Loucy (cell line): ENCODE results near the gene CLPTM1.
"Not testable (repeated sequence)": the region's sequence is repeated elsewhere in the genome, so short reads cannot be mapped to it uniquely, and the experiment has no call there.

Experiments
- H2AFZ ChIP-seq: fragments of 200-600 bp; sonication (generic); 2 replicates; pipeline ENCODE4 v1.6.0; 2016; ENCODE audit warnings: antibody characterized with exemption, mild to moderate bottlenecking, low read length, moderate library complexity
- H3F3A ChIP-seq: fragments of 200-600 bp; 2 replicates; pipeline ENCODE4 v1.6.0; 2016; ENCODE audit warnings: antibody characterized with exemption, low read depth, mild to moderate bottlenecking
- H3K27me3 ChIP-seq: fragments of 200-600 bp; sonication (generic); 2 replicates; pipeline ENCODE4 v1.6.1; 2014; ENCODE audit warnings: low read length, mild to moderate bottlenecking; ENCODE audit not compliant: insufficient read depth, poor library complexity, severe bottlenecking
- H3K36me3 ChIP-seq: fragments of 200-600 bp; sonication (generic); 2 replicates; pipeline ENCODE4 v1.6.1; 2016; ENCODE audit warnings: low read length; ENCODE audit not compliant: insufficient read depth
- H3K4me1 ChIP-seq: fragments of 200-600 bp; sonication (generic); 2 replicates; pipeline ENCODE4 v1.5.1; 2014; ENCODE audit warnings: low read length, mild to moderate bottlenecking; ENCODE audit not compliant: insufficient read depth, poor library complexity, severe bottlenecking
- H3K4me2 ChIP-seq: fragments of 200-600 bp; sonication (generic); 2 replicates; pipeline ENCODE4 v1.6.0; 2014; ENCODE audit warnings: antibody characterized with exemption, low read length, low read depth, mild to moderate bottlenecking; ENCODE audit not compliant: poor library complexity, severe bottlenecking
- H3K4me3 ChIP-seq: fragments of 200-600 bp; sonication (generic); 2 replicates; pipeline ENCODE4 v1.5.1; 2014; ENCODE audit warnings: low read length, mild to moderate bottlenecking, mixed read lengths; ENCODE audit not compliant: poor library complexity, severe bottlenecking
- H3K79me2 ChIP-seq: fragments of 200-600 bp; sonication (generic); 2 replicates; pipeline ENCODE4 v1.6.1; 2014; ENCODE audit warnings: low read length; ENCODE audit not compliant: insufficient read depth
- H3K9ac ChIP-seq: fragments of 200-600 bp; sonication (generic); 2 replicates; pipeline ENCODE4 v1.6.0; 2014; ENCODE audit warnings: mild to moderate bottlenecking, low read depth, low read length, moderate library complexity; ENCODE audit not compliant: poor library complexity, severe bottlenecking
- H3K9me2 ChIP-seq: fragments of 200-600 bp; sonication (generic); replicated peaks from 2 replicates; pipeline ENCODE4 v1.6.1; 2016; ENCODE audit warnings: low read depth, low read length, mixed read lengths
- H3K9me3 ChIP-seq: fragments of 200-600 bp; sonication (generic); 2 replicates; pipeline ENCODE4 v1.6.1; 2014; ENCODE audit warnings: mild to moderate bottlenecking, antibody characterized with exemption, low read length, low read depth; ENCODE audit not compliant: insufficient read depth
- H4K20me1 ChIP-seq: fragments of 200-600 bp; sonication (generic); 2 replicates; pipeline ENCODE4 v1.6.0; 2014; ENCODE audit warnings: antibody characterized with exemption, low read length, mild to moderate bottlenecking; ENCODE audit not compliant: insufficient read depth, poor library complexity, severe bottlenecking
- CTCF ChIP-seq: fragments of 200-600 bp; sonication (generic); conservative IDR thresholded peaks from 2 replicates; pipeline ENCODE4 v1.5.1; 2014; ENCODE audit warnings: mild to moderate bottlenecking, antibody characterized with exemption, low read length
- EZH2phosphoT487 ChIP-seq: fragments of 200-600 bp; IDR thresholded peaks from 2 replicates; pipeline ENCODE4 v1.6.1; 2018; ENCODE audit warnings: antibody characterized with exemption, mild to moderate bottlenecking, moderate library complexity, borderline replicate concordance

CLPTM1 gene

GRCh38 chr19:44968670-44969069, 13.5 kb downstream of the CLPTM1 start:
- Histone ChIP-seq H3K9me3 (no peaks in the 10 kb centered on the region), H3K9me2 (no peaks in the 10 kb centered on the region), H3F3A (no peaks in the 10 kb centered on the region), H3K79me2 (no peaks in the 10 kb centered on the region), H4K20me1 (no peaks in the 10 kb centered on the region), H2AFZ (no peak overlapping the region), H3K27me3 (no peaks in the 10 kb centered on the region), H3K9ac (no peak overlapping the region), H3K36me3 (peaks cover 12% of the 10 kb centered on the region; the same call in 1 of the 2 replicates), H3K4me2 (no peak overlapping the region), H3K4me3 (no peak overlapping the region), H3K4me1 (no peaks in the 10 kb centered on the region)
- TF ChIP-seq EZH2phosphoT487 = no peak
- no peak for TF ChIP-seq CTCF

DNA sequence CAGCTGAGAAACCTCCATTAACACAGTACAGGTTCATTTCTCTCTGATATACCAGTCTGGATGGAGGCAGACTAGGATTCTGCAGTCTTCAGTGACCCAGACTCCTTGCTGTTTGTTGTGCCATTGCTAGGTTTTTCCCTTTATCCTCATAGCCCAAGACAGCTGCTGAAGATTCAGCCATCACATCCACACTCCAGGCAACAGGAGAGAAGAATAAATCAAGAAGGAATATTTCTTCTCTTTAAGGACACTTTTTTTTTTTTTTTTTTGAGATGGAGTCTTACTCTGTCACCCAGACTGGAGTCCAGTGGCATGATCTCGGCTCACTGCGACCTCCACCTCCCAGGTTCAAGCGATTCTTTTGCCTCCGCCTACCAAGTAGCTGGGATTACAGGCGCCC, 14.3 kb downstream of the CLPTM1 start:
- H3K36me3 ChIP-seq = peaks cover 19% of the 10 kb centered on the region; the same call in 1 of the 2 replicates
- H3F3A ChIP-seq = no peaks in the 10 kb centered on the region
- no peaks in the 10 kb centered on the region for H4K20me1 ChIP-seq
- H2AFZ ChIP-seq = no peak overlapping the region
- no peak overlapping the region for H3K4me3 ChIP-seq
- no peaks in the 10 kb centered on the region for H3K27me3 ChIP-seq
- H3K9me2 ChIP-seq = no peaks in the 10 kb centered on the region
- H3K4me2 ChIP-seq = no peak overlapping the region
- no peak for TF ChIP-seq EZH2phosphoT487
- TF ChIP-seq CTCF = no peak
- no peaks in the 10 kb centered on the region for H3K79me2 ChIP-seq
- H3K4me1 ChIP-seq = no peaks in the 10 kb centered on the region
- no peaks in the 10 kb centered on the region for H3K9me3 ChIP-seq
- H3K9ac ChIP-seq = no peak overlapping the region

- not testable (repeated sequence) for H3K4me3 ChIP-seq, H3K27me3 ChIP-seq, H3K79me2 ChIP-seq, H3K4me2 ChIP-seq, H3K9ac ChIP-seq, H3F3A ChIP-seq, H3K9me2 ChIP-seq, H2AFZ ChIP-seq, H3K9me3 ChIP-seq, H4K20me1 ChIP-seq, H3K4me1 ChIP-seq
- peaks cover 33% of the 10 kb centered on the region; the same call in 1 of the 2 replicates for H3K36me3 ChIP-seq
Measured at GRCh38 chr19:44971451-44971850, 16.3 kb downstream of the CLPTM1 start.

GRCh38 chr19:44972802-44973201, 17.6 kb downstream of the CLPTM1 start:
- TF ChIP-seq EZH2phosphoT487 (no peak), CTCF (no peak)
- Histone ChIP-seq H2AFZ (no peak overlapping the region), H3K4me3 (no peak overlapping the region), H3K36me3 (peaks cover 47% of the 10 kb centered on the region; the same call in 1 of the 2 replicates), H3K9ac (no peak overlapping the region), H4K20me1 (no peaks in the 10 kb centered on the region), H3K79me2 (no peaks in the 10 kb centered on the region), H3F3A (no peaks in the 10 kb centered on the region), H3K9me3 (no peaks in the 10 kb centered on the region), H3K9me2 (no peaks in the 10 kb centered on the region), H3K27me3 (no peaks in the 10 kb centered on the region), H3K4me1 (no peaks in the 10 kb centered on the region), H3K4me2 (no peak overlapping the region)
